ENCODE results near the gene BRSK2.
"Not testable (repeated sequence)": the region's sequence is repeated elsewhere in the genome, so short reads cannot be mapped to it uniquely, and the experiment has no call there.

GRCh38 chr11:1358931-1359330 lies 30.8 kb upstream of the BRSK2 start:
- not testable (repeated sequence) for TF ChIP-seq CHD2 (IDR thresholded peaks at IDR 0.05; ENCODE audit: low read length, partially characterized antibody); ZBTB33 (IDR thresholded peaks at IDR 0.05; ENCODE audit: borderline replicate concordance, low read depth); YY1 (IDR thresholded peaks at IDR 0.05; ENCODE audit: low read depth); MXI1 (IDR thresholded peaks at IDR 0.05; ENCODE audit: low read depth, low read length); IRF3 (IDR thresholded peaks at IDR 0.05; ENCODE audit: low read depth, low read length)
- TF ChIP-seq, protein P1, sequence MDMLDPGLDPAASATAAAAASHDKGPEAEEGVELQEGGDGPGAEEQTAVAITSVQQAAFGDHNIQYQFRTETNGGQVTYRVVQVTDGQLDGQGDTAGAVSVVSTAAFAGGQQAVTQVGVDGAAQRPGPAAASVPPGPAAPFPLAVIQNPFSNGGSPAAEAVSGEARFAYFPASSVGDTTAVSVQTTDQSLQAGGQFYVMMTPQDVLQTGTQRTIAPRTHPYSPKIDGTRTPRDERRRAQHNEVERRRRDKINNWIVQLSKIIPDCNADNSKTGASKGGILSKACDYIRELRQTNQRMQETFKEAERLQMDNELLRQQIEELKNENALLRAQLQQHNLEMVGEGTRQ (IDR thresholded peaks at IDR 0.05; ENCODE audit: borderline replicate concordance, low read depth, low read length): not testable (repeated sequence)
- TF ChIP-seq, protein P2, sequence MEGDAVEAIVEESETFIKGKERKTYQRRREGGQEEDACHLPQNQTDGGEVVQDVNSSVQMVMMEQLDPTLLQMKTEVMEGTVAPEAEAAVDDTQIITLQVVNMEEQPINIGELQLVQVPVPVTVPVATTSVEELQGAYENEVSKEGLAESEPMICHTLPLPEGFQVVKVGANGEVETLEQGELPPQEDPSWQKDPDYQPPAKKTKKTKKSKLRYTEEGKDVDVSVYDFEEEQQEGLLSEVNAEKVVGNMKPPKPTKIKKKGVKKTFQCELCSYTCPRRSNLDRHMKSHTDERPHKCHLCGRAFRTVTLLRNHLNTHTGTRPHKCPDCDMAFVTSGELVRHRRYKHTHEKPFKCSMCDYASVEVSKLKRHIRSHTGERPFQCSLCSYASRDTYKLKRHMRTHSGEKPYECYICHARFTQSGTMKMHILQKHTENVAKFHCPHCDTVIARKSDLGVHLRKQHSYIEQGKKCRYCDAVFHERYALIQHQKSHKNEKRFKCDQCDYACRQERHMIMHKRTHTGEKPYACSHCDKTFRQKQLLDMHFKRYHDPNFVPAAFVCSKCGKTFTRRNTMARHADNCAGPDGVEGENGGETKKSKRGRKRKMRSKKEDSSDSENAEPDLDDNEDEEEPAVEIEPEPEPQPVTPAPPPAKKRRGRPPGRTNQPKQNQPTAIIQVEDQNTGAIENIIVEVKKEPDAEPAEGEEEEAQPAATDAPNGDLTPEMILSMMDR (IDR thresholded peaks at IDR 0.05): not testable (repeated sequence)
